Astrocyte (in vitro differentiated cells and primary cell): ENCODE measurements around the gene CSMD2. TPM values are rescaled to one million over a fixed set of nuclear protein-coding genes. Genes with fewer than 3 reads are reported as not detected.

Source experiments
- DNase-seq: peaks from one replicate; pipeline ENCODE4 v3.0.0-alpha.2; 2010; ENCODE audit warnings: low read depth
- FAIRE-seq: peaks from 2 replicates; lab custom pipeline; 2011; peaks lifted over from hg19 to GRCh38; lab: Jason Lieb, UNC
- H2AFZ ChIP-seq: 2 replicates; pipeline ENCODE4 v1.6.0; 2012; ENCODE audit warnings: low read depth, low read length, inconsistent platforms
- H3K27ac ChIP-seq: 2 replicates; pipeline ENCODE4 v1.5.1; 2011; ENCODE audit warnings: low read depth, low read length, inconsistent platforms
- H3K27me3 ChIP-seq: 2 replicates; pipeline ENCODE4 v1.6.0; 2011; ENCODE audit warnings: low read length, inconsistent platforms; ENCODE audit not compliant: insufficient read depth
- H3K36me3 ChIP-seq: 2 replicates; pipeline ENCODE4 v1.5.1; 2011; ENCODE audit warnings: low read length, inconsistent platforms; ENCODE audit not compliant: insufficient read depth
- H3K4me1 ChIP-seq: 2 replicates; pipeline ENCODE4 v1.5.1; 2011; ENCODE audit warnings: low read length, inconsistent platforms; ENCODE audit not compliant: insufficient read depth
- H3K4me2 ChIP-seq: 2 replicates; pipeline ENCODE4 v1.6.0; 2012; ENCODE audit warnings: low read length, inconsistent platforms
- H3K4me3 ChIP-seq: 2 replicates; pipeline ENCODE4 v1.5.1; 2011; ENCODE audit warnings: low read depth, mild to moderate bottlenecking, low read length, inconsistent platforms; ENCODE audit not compliant: insufficient read depth
- H3K79me2 ChIP-seq: 2 replicates; pipeline ENCODE4 v1.6.0; 2012; ENCODE audit warnings: mild to moderate bottlenecking, low read length, inconsistent platforms; ENCODE audit not compliant: insufficient read depth
- H3K9ac ChIP-seq: 2 replicates; pipeline ENCODE4 v1.6.0; 2012; ENCODE audit warnings: mild to moderate bottlenecking, low read length, inconsistent platforms
- H3K9me3 ChIP-seq: 2 replicates; pipeline ENCODE4 v1.5.1; 2012; ENCODE audit warnings: low read depth, mild to moderate bottlenecking, low read length, inconsistent platforms; ENCODE audit not compliant: insufficient read depth
- H4K20me1 ChIP-seq: 2 replicates; pipeline ENCODE4 v1.6.0; 2012; ENCODE audit warnings: low read length, inconsistent platforms; ENCODE audit not compliant: insufficient read depth
- H3K27ac Mint-ChIP-seq: one replicate; pipeline ENCODE4 v1.8.0; 2021; ENCODE audit warnings: mild to moderate bottlenecking, mixed read lengths; ENCODE audit not compliant: unreplicated experiment
- H3K27me3 Mint-ChIP-seq: one replicate; pipeline ENCODE4 v1.8.0; 2021; ENCODE audit warnings: low read depth, mixed read lengths; ENCODE audit not compliant: unreplicated experiment
- H3K36me3 Mint-ChIP-seq: one replicate; pipeline ENCODE4 v1.8.0; 2021; ENCODE audit warnings: low read depth, mixed read lengths; ENCODE audit not compliant: unreplicated experiment
- H3K4me1 Mint-ChIP-seq: one replicate; pipeline ENCODE4 v1.8.0; 2021; ENCODE audit warnings: low read depth, mixed read lengths; ENCODE audit not compliant: unreplicated experiment
- H3K4me3 Mint-ChIP-seq: one replicate; pipeline ENCODE4 v1.8.0; 2021; ENCODE audit warnings: mild to moderate bottlenecking, moderate library complexity, mixed read lengths; ENCODE audit not compliant: unreplicated experiment
- H3K9me3 Mint-ChIP-seq: one replicate; pipeline ENCODE4 v1.8.0; 2021; ENCODE audit warnings: mild to moderate bottlenecking, mixed read lengths; ENCODE audit not compliant: unreplicated experiment
- EZH2 ChIP-seq: IDR thresholded peaks from 2 replicates; pipeline ENCODE4 v1.6.1; 2012; ENCODE audit warnings: mild to moderate bottlenecking, low read length, inconsistent platforms; ENCODE audit not compliant: insufficient read depth
- total RNA-seq: library from RNA; stranded (reverse); gene quantifications from 2 replicates; pipeline ENCODE4 v1.2.1, GENCODE V29; 2021
- TF ChIP-seq, protein P1 (sequence below): IDR thresholded peaks from 2 replicates; pipeline ENCODE4 v1.5.1; 2011; ENCODE audit warnings: low read depth, mild to moderate bottlenecking, inconsistent platforms, low read length, moderate library complexity; ENCODE audit not compliant: insufficient read depth

The CSMD2 gene
- total RNA-seq, 1 donor from 2014 or later: 11.1 TPM

DNA sequence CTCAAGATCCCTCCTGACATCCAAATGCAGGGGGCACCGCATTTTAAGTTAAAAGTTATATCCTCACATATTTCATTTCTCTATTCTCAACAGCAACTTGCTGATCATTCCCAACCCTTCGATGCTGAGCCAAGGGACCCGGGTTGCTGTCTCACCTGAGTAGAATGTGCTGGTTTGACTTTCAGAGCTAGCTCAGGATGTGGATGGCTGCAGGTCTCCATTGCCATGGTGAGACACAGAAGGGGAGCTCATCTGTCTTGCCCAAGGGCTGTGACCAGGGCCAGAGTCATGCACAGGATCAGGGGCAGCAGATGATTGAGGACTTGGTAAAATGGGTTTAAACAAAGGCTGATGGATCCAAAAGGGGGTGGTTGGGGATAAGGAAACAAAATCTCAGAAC is 189.1 kb downstream of the CSMD2 start:
- Mint-ChIP-seq H3K9me3 (peaks cover 2% of the 10 kb centered on the region), H3K27me3 (peaks cover 27% of the 10 kb centered on the region), H3K27ac (no peak overlapping the region), H3K4me1 (peaks cover 18% of the 10 kb centered on the region), H3K36me3 (peaks cover 9% of the 10 kb centered on the region), H3K4me3 (no peak overlapping the region)
- TF ChIP-seq, protein P1, sequence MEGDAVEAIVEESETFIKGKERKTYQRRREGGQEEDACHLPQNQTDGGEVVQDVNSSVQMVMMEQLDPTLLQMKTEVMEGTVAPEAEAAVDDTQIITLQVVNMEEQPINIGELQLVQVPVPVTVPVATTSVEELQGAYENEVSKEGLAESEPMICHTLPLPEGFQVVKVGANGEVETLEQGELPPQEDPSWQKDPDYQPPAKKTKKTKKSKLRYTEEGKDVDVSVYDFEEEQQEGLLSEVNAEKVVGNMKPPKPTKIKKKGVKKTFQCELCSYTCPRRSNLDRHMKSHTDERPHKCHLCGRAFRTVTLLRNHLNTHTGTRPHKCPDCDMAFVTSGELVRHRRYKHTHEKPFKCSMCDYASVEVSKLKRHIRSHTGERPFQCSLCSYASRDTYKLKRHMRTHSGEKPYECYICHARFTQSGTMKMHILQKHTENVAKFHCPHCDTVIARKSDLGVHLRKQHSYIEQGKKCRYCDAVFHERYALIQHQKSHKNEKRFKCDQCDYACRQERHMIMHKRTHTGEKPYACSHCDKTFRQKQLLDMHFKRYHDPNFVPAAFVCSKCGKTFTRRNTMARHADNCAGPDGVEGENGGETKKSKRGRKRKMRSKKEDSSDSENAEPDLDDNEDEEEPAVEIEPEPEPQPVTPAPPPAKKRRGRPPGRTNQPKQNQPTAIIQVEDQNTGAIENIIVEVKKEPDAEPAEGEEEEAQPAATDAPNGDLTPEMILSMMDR: no peak
- no peak for TF ChIP-seq EZH2
- no peak for DNase-seq
- Histone ChIP-seq H2AFZ (no peak overlapping the region), H3K27me3 (no peaks in the 10 kb centered on the region), H3K27ac (no peak overlapping the region), H4K20me1 (peaks cover 97% of the 10 kb centered on the region), H3K4me1 (peaks cover 7% of the 10 kb centered on the region), H3K4me2 (no peak overlapping the region), H3K9ac (no peak overlapping the region), H3K4me3 (no peak overlapping the region), H3K9me3 (no peaks in the 10 kb centered on the region), H3K36me3 (no peaks in the 10 kb centered on the region), H3K79me2 (no peaks in the 10 kb centered on the region)
- FAIRE-seq: no peak

DNA sequence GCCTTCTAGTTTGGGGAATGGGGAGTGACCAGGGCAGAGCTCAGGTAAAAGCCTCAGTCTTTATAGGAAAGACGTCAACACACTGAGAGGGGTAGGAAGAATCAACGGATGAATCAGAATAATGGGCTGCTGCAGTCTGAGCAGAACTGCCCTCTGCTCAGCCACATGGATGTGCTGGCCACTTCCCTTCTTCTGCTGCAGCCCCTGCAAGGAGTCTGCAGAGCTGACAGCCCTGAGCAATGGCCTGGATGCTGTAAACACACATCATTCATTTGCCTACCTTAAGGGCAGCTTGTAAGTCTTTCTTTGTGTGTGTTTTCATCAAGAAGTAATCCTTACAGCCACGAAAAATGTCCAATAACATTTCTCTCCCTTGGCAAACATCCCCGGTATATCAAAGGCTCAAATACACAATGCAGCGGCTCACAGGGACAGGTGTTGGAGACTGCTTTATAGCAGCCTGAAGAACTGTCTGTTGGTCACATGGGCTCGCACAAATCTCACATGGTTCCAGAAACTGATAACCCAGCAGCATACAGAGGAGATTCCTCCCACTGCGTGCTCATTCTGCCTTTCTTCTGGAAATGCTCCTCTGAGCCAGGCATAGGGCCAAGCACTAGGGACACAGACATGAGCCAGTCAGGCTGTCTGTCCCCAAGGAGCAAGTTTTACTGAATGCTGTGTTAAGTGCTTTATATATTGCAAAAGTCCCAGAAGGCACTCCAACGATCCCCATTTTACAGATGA is 191.1 kb downstream of the CSMD2 start:
- peaks cover 85% of the 10 kb centered on the region for H4K20me1 ChIP-seq
- peaks cover 7% of the 10 kb centered on the region for H3K4me1 ChIP-seq
- peaks cover 21% of the 10 kb centered on the region for H3K4me1 Mint-ChIP-seq
- H3K4me3 Mint-ChIP-seq: no peak overlapping the region
- H3K27ac Mint-ChIP-seq: no peak overlapping the region
- H3K36me3 ChIP-seq: no peaks in the 10 kb centered on the region
- peaks cover 21% of the 10 kb centered on the region for H3K27me3 Mint-ChIP-seq
- H3K9me3 Mint-ChIP-seq: peaks cover 2% of the 10 kb centered on the region
- H3K9ac ChIP-seq: no peak overlapping the region
- no peak overlapping the region for H3K4me2 ChIP-seq
- no peak overlapping the region for H3K4me3 ChIP-seq
- peaks cover 13% of the 10 kb centered on the region for H3K36me3 Mint-ChIP-seq
- no peaks in the 10 kb centered on the region for H3K9me3 ChIP-seq
- H3K27ac ChIP-seq: no peak overlapping the region
- H3K79me2 ChIP-seq: no peaks in the 10 kb centered on the region
- H3K27me3 ChIP-seq: no peaks in the 10 kb centered on the region
- H2AFZ ChIP-seq: no peak overlapping the region
- TF ChIP-seq, protein P1: no peak
- no peak for DNase-seq
- no peak for FAIRE-seq
